Measurements from ENCODE around the gene S1PR5.

The S1PR5 gene

DNA sequence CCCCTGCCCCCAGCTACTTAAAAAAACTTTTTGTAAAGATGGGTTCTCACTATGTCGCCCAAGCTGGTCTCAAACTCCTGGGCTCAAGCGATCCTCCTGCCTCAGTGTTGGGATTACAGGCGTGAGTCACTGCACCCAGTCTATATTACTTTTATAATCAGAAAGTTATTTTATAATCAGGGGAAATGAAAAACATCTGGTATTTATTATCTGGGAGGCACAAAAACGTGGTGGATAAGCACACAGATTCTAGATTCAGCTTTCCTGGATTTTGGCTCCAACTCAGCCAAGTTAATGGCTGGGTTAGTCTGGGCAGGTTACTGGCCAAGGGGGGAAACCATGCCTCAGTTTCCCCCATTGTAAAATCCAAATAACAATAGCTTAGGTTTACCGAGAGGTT, 38.8 kb downstream of the S1PR5 start:
- Histone ChIP-seq H3K9me3 (ENCODE audit: insufficient read depth, low read length) (no peaks in the 10 kb centered on the region), H3K36me3 (ENCODE audit: low read length) (no peaks in the 10 kb centered on the region), H3K4me3 (ENCODE audit: insufficient read depth, low read length, poor library complexity, severe bottlenecking) (no peak overlapping the region), H3K4me2 (ENCODE audit: low read depth, low read length, poor library complexity, severe bottlenecking) (no peak overlapping the region), H3K9ac (ENCODE audit: low read length) (no peak overlapping the region), H3K27ac (ENCODE audit: low read depth, low read length) (no peak overlapping the region), H2AFZ (ENCODE audit: low read depth, low read length, severe bottlenecking) (no peak overlapping the region), H3K79me2 (ENCODE audit: insufficient read depth, low read length) (no peaks in the 10 kb centered on the region), H3K27me3 (ENCODE audit: low read length) (no peaks in the 10 kb centered on the region), H3F3A (ENCODE audit: insufficient read depth) (peaks cover 14% of the 10 kb centered on the region; the same call in 1 of the 2 replicates), H3K9me2 (replicated peaks; ENCODE audit: insufficient read depth, low read length) (no peaks in the 10 kb centered on the region), H4K20me1 (ENCODE audit: low read depth, low read length) (no peaks in the 10 kb centered on the region)
- TF ChIP-seq, protein P1, sequence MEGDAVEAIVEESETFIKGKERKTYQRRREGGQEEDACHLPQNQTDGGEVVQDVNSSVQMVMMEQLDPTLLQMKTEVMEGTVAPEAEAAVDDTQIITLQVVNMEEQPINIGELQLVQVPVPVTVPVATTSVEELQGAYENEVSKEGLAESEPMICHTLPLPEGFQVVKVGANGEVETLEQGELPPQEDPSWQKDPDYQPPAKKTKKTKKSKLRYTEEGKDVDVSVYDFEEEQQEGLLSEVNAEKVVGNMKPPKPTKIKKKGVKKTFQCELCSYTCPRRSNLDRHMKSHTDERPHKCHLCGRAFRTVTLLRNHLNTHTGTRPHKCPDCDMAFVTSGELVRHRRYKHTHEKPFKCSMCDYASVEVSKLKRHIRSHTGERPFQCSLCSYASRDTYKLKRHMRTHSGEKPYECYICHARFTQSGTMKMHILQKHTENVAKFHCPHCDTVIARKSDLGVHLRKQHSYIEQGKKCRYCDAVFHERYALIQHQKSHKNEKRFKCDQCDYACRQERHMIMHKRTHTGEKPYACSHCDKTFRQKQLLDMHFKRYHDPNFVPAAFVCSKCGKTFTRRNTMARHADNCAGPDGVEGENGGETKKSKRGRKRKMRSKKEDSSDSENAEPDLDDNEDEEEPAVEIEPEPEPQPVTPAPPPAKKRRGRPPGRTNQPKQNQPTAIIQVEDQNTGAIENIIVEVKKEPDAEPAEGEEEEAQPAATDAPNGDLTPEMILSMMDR (IDR thresholded peaks at IDR 0.05; ENCODE audit: insufficient read depth, low read length, poor library complexity, severe bottlenecking), result no peak
- TF ChIP-seq EZH2phosphoT487 (conservative IDR thresholded peaks at IDR 0.05; ENCODE audit: low read length), result no peak

DNA sequence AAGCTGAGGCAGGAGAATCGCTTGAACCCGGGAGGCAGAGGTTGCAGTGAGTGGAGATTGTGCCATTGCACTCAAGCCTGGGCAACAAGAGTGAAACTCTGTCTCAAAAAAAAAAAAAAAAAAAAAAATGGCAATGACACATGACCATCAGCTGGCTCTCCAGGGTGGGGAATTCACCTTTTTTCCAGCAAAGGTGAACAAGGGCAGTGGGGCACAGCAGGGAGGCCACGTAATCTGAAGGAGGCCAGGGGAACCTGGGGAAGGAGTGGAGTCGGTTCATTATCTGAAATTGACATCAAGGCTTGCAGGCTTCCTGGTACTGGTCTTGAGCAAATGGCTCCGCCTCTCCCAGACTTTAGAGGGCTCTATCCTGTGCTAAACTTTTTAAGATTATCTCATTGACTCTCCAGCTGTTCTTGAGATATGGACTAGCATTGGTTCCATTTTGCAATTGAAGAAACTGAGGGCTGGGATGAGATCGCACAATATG, 42.2 kb downstream of the S1PR5 start:
- Histone ChIP-seq H3K27ac (ENCODE audit: low read depth, low read length) (no peak overlapping the region), H3K9me3 (ENCODE audit: insufficient read depth, low read length) (no peaks in the 10 kb centered on the region), H3K4me2 (ENCODE audit: low read depth, low read length, poor library complexity, severe bottlenecking) (no peak overlapping the region), H3K27me3 (ENCODE audit: low read length) (no peaks in the 10 kb centered on the region), H3K9me2 (replicated peaks; ENCODE audit: insufficient read depth, low read length) (no peaks in the 10 kb centered on the region), H4K20me1 (ENCODE audit: low read depth, low read length) (no peaks in the 10 kb centered on the region), H3K4me3 (ENCODE audit: insufficient read depth, low read length, poor library complexity, severe bottlenecking) (no peak overlapping the region), H3F3A (ENCODE audit: insufficient read depth) (0 out of 2 replicates have a peak, but pooled peaks cover 8% of the 10 kb centered on the region), H3K79me2 (ENCODE audit: insufficient read depth, low read length) (no peaks in the 10 kb centered on the region), H3K9ac (ENCODE audit: low read length) (no peak overlapping the region), H3K36me3 (ENCODE audit: low read length) (no peaks in the 10 kb centered on the region), H2AFZ (ENCODE audit: low read depth, low read length, severe bottlenecking) (no peak overlapping the region)
- TF ChIP-seq, protein P1 (IDR thresholded peaks at IDR 0.05; ENCODE audit: insufficient read depth, low read length, poor library complexity, severe bottlenecking), result no peak
- TF ChIP-seq EZH2phosphoT487 (conservative IDR thresholded peaks at IDR 0.05; ENCODE audit: low read length), result no peak

- no peak overlapping the region for H3K9ac ChIP-seq (ENCODE audit: low read length)
- H3K9me2 ChIP-seq (replicated peaks; ENCODE audit: insufficient read depth, low read length), result no peaks in the 10 kb centered on the region
- TF ChIP-seq EZH2phosphoT487 (conservative IDR thresholded peaks at IDR 0.05; ENCODE audit: low read length), result no peak
- TF ChIP-seq, protein P1 (IDR thresholded peaks at IDR 0.05; ENCODE audit: insufficient read depth, low read length, poor library complexity, severe bottlenecking), result no peak
- H3K4me2 ChIP-seq (ENCODE audit: low read depth, low read length, poor library complexity, severe bottlenecking), result no peak overlapping the region
- H3K27me3 ChIP-seq (ENCODE audit: low read length), result no peaks in the 10 kb centered on the region
- H3K79me2 ChIP-seq (ENCODE audit: insufficient read depth, low read length), result no peaks in the 10 kb centered on the region
- no peaks in the 10 kb centered on the region for H3K9me3 ChIP-seq (ENCODE audit: insufficient read depth, low read length)
- no peak overlapping the region for H2AFZ ChIP-seq (ENCODE audit: low read depth, low read length, severe bottlenecking)
- H3K36me3 ChIP-seq (ENCODE audit: low read length), result no peaks in the 10 kb centered on the region
- H3K27ac ChIP-seq (ENCODE audit: low read depth, low read length), result no peak overlapping the region
- H4K20me1 ChIP-seq (ENCODE audit: low read depth, low read length), result no peaks in the 10 kb centered on the region
- 0 out of 2 replicates have a peak, but pooled peaks cover 8% of the 10 kb centered on the region for H3F3A ChIP-seq (ENCODE audit: insufficient read depth)
- no peak overlapping the region for H3K4me3 ChIP-seq (ENCODE audit: insufficient read depth, low read length, poor library complexity, severe bottlenecking)
Measured at GRCh38 chr19:10473192-10473591, 44.1 kb downstream of the S1PR5 start.

All from SU-DHL-6 (cell line).